Measurements from ENCODE around the gene PRDM16. TPM values are rescaled to one million over a fixed set of nuclear protein-coding genes. Genes with fewer than 3 reads are reported as not detected.

Gene PRDM16
- total and polyA plus RNA-seq, 2 of the 8 experiments (the other 6 are each of a cell fraction or from before 2014, with no cell fraction given) = 0.39 to 0.43 TPM

DNA sequence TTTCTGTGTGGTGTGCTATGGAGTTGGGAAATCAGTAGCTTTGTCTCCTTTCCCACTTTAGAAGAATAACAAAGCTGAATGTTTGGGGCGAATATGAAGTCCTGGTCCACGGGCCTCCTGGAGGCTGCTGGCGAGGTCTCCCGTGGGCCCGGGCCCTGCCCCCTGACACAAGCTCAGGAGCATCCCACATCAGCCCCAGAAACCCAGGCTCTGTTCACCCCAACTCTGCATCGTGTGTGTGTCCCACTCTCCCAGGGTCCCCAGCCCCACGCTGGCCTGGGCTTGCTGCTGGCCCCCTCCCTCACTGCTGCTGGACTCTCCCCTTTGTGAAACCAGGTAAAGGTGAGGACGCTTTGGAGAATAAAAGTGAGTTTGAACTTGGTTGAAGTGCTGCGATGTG lies 8.1 kb downstream of the PRDM16 start:
- Histone ChIP-seq H3K79me1 (ENCODE audit: low read depth, low read length) (no peaks in the 10 kb centered on the region), H2BK15ac (ENCODE audit: low read length) (no peak overlapping the region), H2BK120ac (replicated peaks; ENCODE audit: low read depth, low read length) (no peak overlapping the region), H3K79me2 (ENCODE audit: control insufficient read depth in 1 of 2, insufficient read depth in 2 of 2, low read length in 2 of 2) (no peaks in the 10 kb centered on the region), H3K23me2 (ENCODE audit: low read depth, low read length) (peaks cover 4% of the 10 kb centered on the region; the same call in 1 of the 2 replicates), H3K4me1 (replicated peaks in 1 of 4; ENCODE audit: control insufficient read depth in 3 of 4, insufficient read depth in 4 of 4, low read length in 3 of 4) (peaks cover 0 to 23% (median 16%) of the 10 kb centered on the region in 4 experiments; a peak in 5 of 7 replicates), H3K18ac (ENCODE audit: extremely low read depth, low read length) (no peak overlapping the region), H3K23ac (ENCODE audit: insufficient read length) (no peak overlapping the region), H3K27me3 (replicated peaks in 1 of 4; ENCODE audit: control insufficient read depth in 3 of 4, extremely low read depth in 1 of 4, insufficient read depth in 3 of 4, low read length in 3 of 4) (peaks cover 24 to 46% (median 35%) of the 10 kb centered on the region in 4 experiments), H3K9ac (replicated peaks in 1 of 4; ENCODE audit: extremely low read depth in 1 of 4, low read depth in 3 of 4, low read length in 3 of 4) (no peak overlapping the region; a peak in 1 of 7 replicates), H3K4me3 (ENCODE audit: extremely low read depth in 1 of 4, insufficient read depth in 2 of 4, low read depth in 3 of 4, low read length in 4 of 4) (no peak overlapping the region), H2BK12ac (ENCODE audit: low read depth, low read length) (no peak overlapping the region), H3K9me3 (ENCODE audit: insufficient read depth in 2 of 2, low read depth in 1 of 2, low read length in 1 of 2) (no peaks in the 10 kb centered on the region; a peak in 1 of 4 replicates), H2BK5ac (ENCODE audit: low read depth, low read length) (no peak overlapping the region), H2AK5ac (ENCODE audit: low read depth, low read length) (no peak overlapping the region), H2AFZ (ENCODE audit: low read length) (no peak overlapping the region), H4K8ac (ENCODE audit: extremely low read depth, insufficient read depth, low read length) (no peak overlapping the region), H4K5ac (ENCODE audit: insufficient read length, low read depth, low read length) (no peak overlapping the region), H3K4me2 (ENCODE audit: insufficient read depth in 1 of 2, low read depth in 2 of 2, low read length in 2 of 2) (no peak overlapping the region), H3K56ac (replicated peaks; ENCODE audit: insufficient read length, low read depth, low read length) (no peak overlapping the region), H3K27ac (ENCODE audit: low read depth, low read length) (no peak overlapping the region), H3K14ac (ENCODE audit: insufficient read length) (no peak overlapping the region), H4K20me1 (replicated peaks in 1 of 2; ENCODE audit: control insufficient read depth in 1 of 2, insufficient read depth in 2 of 2, low read length in 2 of 2) (peaks cover 6 to 8% of the 10 kb centered on the region in 2 experiments), H2BK20ac (ENCODE audit: low read length) (no peak overlapping the region), H3K4ac (replicated peaks; ENCODE audit: insufficient read length, low read depth, low read length) (no peak overlapping the region), H4K91ac (replicated peaks; ENCODE audit: insufficient read length, low read length) (no peak overlapping the region), H3K36me3 (ENCODE audit: control insufficient read depth in 2 of 4, insufficient read depth in 4 of 4, low read length in 3 of 4) (peaks cover 0 to 7% (median 0%) of the 10 kb centered on the region in 4 experiments; a peak in 1 of 8 replicates)
- WGBS, 2 experiments (ENCODE audit: extremely low coverage in 1 of 2, insufficient coverage in 1 of 2, insufficient read length in 1 of 2, insufficient replicate concordance in 2 of 2, low coverage in 1 of 2, low lambda C conversion rate in 2 of 2, missing lambda C conversion rate in 1 of 2) = 86% methylated on average over 9 of the region's 9 CpGs; no CpG with 5 or more reads in 1 of the 2 experiments
- FAIRE-seq (no peak), DNase-seq (ENCODE audit: low read depth in 1 of 2, low spot score in 2 of 2) (no peak)
- ChIA-PET POLR2A (ENCODE audit: partially characterized antibody) (no interaction called here), CTCF (ENCODE audit: partially characterized antibody) (no interaction called here)
- TF ChIP-seq KDM1A (IDR thresholded peaks at IDR 0.05; ENCODE audit: borderline replicate concordance, low read length) (no peak), RAD21 (IDR thresholded peaks at IDR 0.05 in 1 of 2, conservative IDR thresholded peaks at IDR 0.05 in 1 of 2; ENCODE audit: low read depth in 2 of 2, low read length in 2 of 2) (no peak), HDAC6 (IDR thresholded peaks at IDR 0.05; ENCODE audit: low read depth, low read length) (no peak), CEBPB (IDR thresholded peaks at IDR 0.05; ENCODE audit: low read depth, low read length) (no peak), SUZ12 (IDR thresholded peaks at IDR 0.05; ENCODE audit: low read length) (no peak), KDM5A (IDR thresholded peaks at IDR 0.05; ENCODE audit: low read length) (no peak), NANOG (IDR thresholded peaks at IDR 0.05; ENCODE audit: insufficient read depth, low read depth, low read length, poor library complexity, severe bottlenecking) (no peak), EZH2 (IDR thresholded peaks at IDR 0.05; ENCODE audit: low read depth, low read length, severe bottlenecking) (no peak)

All from H1 (cell line).